ENCODE results near the gene SLCO2A1.

SLCO2A1 gene

GRCh38 chr3:133901847-133902246 is 127.9 kb downstream of the SLCO2A1 start:
- Mint-ChIP-seq H3K9me3 (no peaks in the 10 kb centered on the region), H3K4me1 (no peaks in the 10 kb centered on the region), H3K27me3 (peaks cover 37% of the 10 kb centered on the region), H3K36me3 (no peaks in the 10 kb centered on the region), H3K4me3 (no peak overlapping the region), H3K27ac (no peak overlapping the region)
- no peak for DNase-seq
- CTCF ChIA-PET, result no interaction called here

GRCh38 chr3:133901083-133901482 is 128.6 kb downstream of the SLCO2A1 start:
- H3K4me1 Mint-ChIP-seq, result no peaks in the 10 kb centered on the region
- no peak overlapping the region for H3K27ac Mint-ChIP-seq
- no peaks in the 10 kb centered on the region for H3K9me3 Mint-ChIP-seq
- CTCF ChIA-PET, result no interaction called here
- no peak overlapping the region for H3K4me3 Mint-ChIP-seq
- H3K36me3 Mint-ChIP-seq, result no peaks in the 10 kb centered on the region
- peaks cover 44% of the 10 kb centered on the region for H3K27me3 Mint-ChIP-seq
- DNase-seq, result no peak

- H3K4me3 Mint-ChIP-seq, result no peak overlapping the region
- CTCF ChIA-PET, result no interaction called here
- H3K27ac Mint-ChIP-seq, result no peak overlapping the region
- no peaks in the 10 kb centered on the region for H3K36me3 Mint-ChIP-seq
- peaks cover 4% of the 10 kb centered on the region for H3K4me1 Mint-ChIP-seq
- no peaks in the 10 kb centered on the region for H3K9me3 Mint-ChIP-seq
- no peak for DNase-seq
- H3K27me3 Mint-ChIP-seq, result peaks cover 57% of the 10 kb centered on the region
Measured at GRCh38 chr3:133899311-133899710, 130.4 kb downstream of the SLCO2A1 start.

GRCh38 chr3:133897547-133897946 is 132.2 kb downstream of the SLCO2A1 start:
- Mint-ChIP-seq H3K9me3 (no peaks in the 10 kb centered on the region), H3K27ac (no peak overlapping the region), H3K27me3 (peaks cover 70% of the 10 kb centered on the region), H3K36me3 (no peaks in the 10 kb centered on the region), H3K4me1 (peaks cover 4% of the 10 kb centered on the region), H3K4me3 (no peak overlapping the region)
- DNase-seq, result no peak
- CTCF ChIA-PET, result interaction anchor here (0.5 kb wide), 1 partner anchor 526 kb away, joined by 3 read pairs; no protein-coding TSS in a partner anchor

- DNase-seq, result no peak
- CTCF ChIA-PET, result no interaction called here
- no peaks in the 10 kb centered on the region for H3K36me3 Mint-ChIP-seq
- no peak overlapping the region for H3K27ac Mint-ChIP-seq
- peak overlapping the region; percentile 45 for H3K4me3 Mint-ChIP-seq
- H3K27me3 Mint-ChIP-seq, result peaks cover 82% of the 10 kb centered on the region
- H3K9me3 Mint-ChIP-seq, result no peaks in the 10 kb centered on the region
- peaks cover 4% of the 10 kb centered on the region for H3K4me1 Mint-ChIP-seq
Measured at GRCh38 chr3:133896002-133896761, 133.5 kb downstream of the SLCO2A1 start.

GRCh38 chr3:133895208-133896001 is 134.3 kb downstream of the SLCO2A1 start, which contains the start of gene RAB6B:
TSS of gene RAB6B (minus strand) at chr3:133895882. CDS start at chr3:133895466, 416 bp downstream.
- no peaks in the 10 kb centered on the region for H3K36me3 Mint-ChIP-seq
- H3K27me3 Mint-ChIP-seq, result peaks cover 79% of the 10 kb centered on the region
- no peak for DNase-seq
- no peak within 1 kb of the TSS for H3K27ac Mint-ChIP-seq
- H3K4me3 Mint-ChIP-seq, result peak within 1 kb of the TSS; percentile 54
- peaks cover 4% of the 10 kb centered on the region for H3K4me1 Mint-ChIP-seq
- CTCF ChIA-PET, result no interaction called here
- H3K9me3 Mint-ChIP-seq, result no peaks in the 10 kb centered on the region

- no peaks in the 10 kb centered on the region for H3K36me3 Mint-ChIP-seq
- CTCF ChIA-PET, result interaction anchor here (1.4 kb wide), 1 partner anchor 34 kb away, joined by 4 read pairs; no protein-coding TSS in a partner anchor
- H3K4me1 Mint-ChIP-seq, result peaks cover 4% of the 10 kb centered on the region
- H3K27me3 Mint-ChIP-seq, result peaks cover 84% of the 10 kb centered on the region
- DNase-seq, result no peak
- no peaks in the 10 kb centered on the region for H3K9me3 Mint-ChIP-seq
- no peak overlapping the region for H3K4me3 Mint-ChIP-seq
- H3K27ac Mint-ChIP-seq, result no peak overlapping the region
Measured at GRCh38 chr3:133894353-133895207, 135.1 kb downstream of the SLCO2A1 start.

GRCh38 chr3:133893683-133894352 is 135.9 kb downstream of the SLCO2A1 start:
- CTCF ChIA-PET, result interaction anchor here (1.4 kb wide), 1 partner anchor 35 kb away, joined by 4 read pairs; no protein-coding TSS in a partner anchor
- Mint-ChIP-seq H3K9me3 (no peaks in the 10 kb centered on the region), H3K36me3 (no peaks in the 10 kb centered on the region), H3K4me1 (peaks cover 4% of the 10 kb centered on the region), H3K4me3 (no peak overlapping the region), H3K27ac (no peak overlapping the region), H3K27me3 (peaks cover 87% of the 10 kb centered on the region)
- no peak for DNase-seq

GRCh38 chr3:133892541-133893231 is 137.0 kb downstream of the SLCO2A1 start:
- peaks cover 86% of the 10 kb centered on the region for H3K27me3 Mint-ChIP-seq
- peaks cover 4% of the 10 kb centered on the region for H3K4me1 Mint-ChIP-seq
- no peaks in the 10 kb centered on the region for H3K36me3 Mint-ChIP-seq
- no peaks in the 10 kb centered on the region for H3K9me3 Mint-ChIP-seq
- DNase-seq, result no peak
- H3K4me3 Mint-ChIP-seq, result no peak overlapping the region
- CTCF ChIA-PET, result interaction anchor here (1.4 kb wide), 1 partner anchor 36 kb away, joined by 4 read pairs; no protein-coding TSS in a partner anchor
- H3K27ac Mint-ChIP-seq, result no peak overlapping the region

GRCh38 chr3:133891662-133892378 is 137.9 kb downstream of the SLCO2A1 start:
- Mint-ChIP-seq H3K4me1 (peaks cover 4% of the 10 kb centered on the region), H3K4me3 (no peak overlapping the region), H3K27ac (no peak overlapping the region), H3K36me3 (no peaks in the 10 kb centered on the region), H3K27me3 (peaks cover 81% of the 10 kb centered on the region), H3K9me3 (no peaks in the 10 kb centered on the region)
- no peak for DNase-seq
- CTCF ChIA-PET, result no interaction called here

GRCh38 chr3:133890972-133891644 is 138.6 kb downstream of the SLCO2A1 start:
- CTCF ChIA-PET, result no interaction called here
- H3K36me3 Mint-ChIP-seq, result no peaks in the 10 kb centered on the region
- DNase-seq, result no peak
- peaks cover 4% of the 10 kb centered on the region for H3K4me1 Mint-ChIP-seq
- H3K27me3 Mint-ChIP-seq, result peaks cover 75% of the 10 kb centered on the region
- H3K9me3 Mint-ChIP-seq, result no peaks in the 10 kb centered on the region
- no peak overlapping the region for H3K27ac Mint-ChIP-seq
- H3K4me3 Mint-ChIP-seq, result no peak overlapping the region

- H3K27me3 Mint-ChIP-seq, result peaks cover 64% of the 10 kb centered on the region
- H3K9me3 Mint-ChIP-seq, result no peaks in the 10 kb centered on the region
- no peaks in the 10 kb centered on the region for H3K4me1 Mint-ChIP-seq
- H3K4me3 Mint-ChIP-seq, result no peak overlapping the region
- no peak for DNase-seq
- H3K27ac Mint-ChIP-seq, result no peak overlapping the region
- H3K36me3 Mint-ChIP-seq, result no peaks in the 10 kb centered on the region
- CTCF ChIA-PET, result no interaction called here
Measured at GRCh38 chr3:133890037-133890436, 139.7 kb downstream of the SLCO2A1 start.
